8988T (cell line): Measurements from ENCODE around the gene ZBBX.

Source experiments
- DNase-seq: peaks from one replicate; pipeline ENCODE4 v3.0.0; 2011

ZBBX gene

DNA sequence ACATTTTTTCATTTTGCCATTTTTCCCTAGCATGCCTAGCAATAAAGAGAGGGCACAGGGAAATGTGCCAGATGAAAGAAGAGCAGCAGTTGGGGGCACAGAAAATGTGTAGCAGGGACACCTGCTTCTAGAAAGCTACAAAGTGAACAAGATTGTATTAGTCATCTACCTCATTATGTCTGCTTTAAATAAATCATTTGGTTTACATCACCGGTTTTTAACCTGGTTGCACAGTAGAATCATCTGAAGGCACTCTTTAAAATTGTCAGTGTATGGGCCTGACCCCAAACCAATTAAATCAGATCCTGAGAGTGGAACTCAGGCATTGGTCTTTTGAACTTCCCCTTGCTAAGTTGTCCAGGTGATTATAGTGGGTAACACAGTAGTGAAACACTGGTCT, 73.8 kb downstream of the ZBBX start:
- no peak for DNase-seq

DNA sequence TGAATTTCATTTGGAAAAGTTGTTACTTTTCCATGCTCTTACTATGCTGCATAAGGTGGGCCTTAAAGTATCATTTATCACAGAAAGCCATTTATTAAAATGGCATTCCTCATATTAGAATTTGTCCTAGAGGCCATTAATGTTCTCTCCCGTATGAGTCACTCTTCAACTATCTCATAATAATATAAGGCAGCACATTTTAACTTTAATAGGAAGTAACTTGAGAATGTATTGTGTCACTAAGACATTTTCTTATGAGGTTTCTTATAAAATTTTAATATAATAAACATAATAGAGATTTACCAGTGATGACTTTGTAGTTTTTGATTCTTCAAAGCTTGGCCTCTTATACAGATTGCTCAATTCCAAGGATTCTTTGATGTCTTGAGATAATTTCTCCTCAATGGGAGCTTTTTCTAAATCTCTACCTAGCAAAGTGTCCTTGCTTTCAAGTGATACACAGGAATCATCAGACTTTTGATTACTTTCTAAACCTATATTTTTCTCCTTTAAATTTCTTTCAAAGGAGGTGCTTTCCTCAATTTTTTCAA, 74.7 kb downstream of the ZBBX start:
- no peak for DNase-seq

DNA sequence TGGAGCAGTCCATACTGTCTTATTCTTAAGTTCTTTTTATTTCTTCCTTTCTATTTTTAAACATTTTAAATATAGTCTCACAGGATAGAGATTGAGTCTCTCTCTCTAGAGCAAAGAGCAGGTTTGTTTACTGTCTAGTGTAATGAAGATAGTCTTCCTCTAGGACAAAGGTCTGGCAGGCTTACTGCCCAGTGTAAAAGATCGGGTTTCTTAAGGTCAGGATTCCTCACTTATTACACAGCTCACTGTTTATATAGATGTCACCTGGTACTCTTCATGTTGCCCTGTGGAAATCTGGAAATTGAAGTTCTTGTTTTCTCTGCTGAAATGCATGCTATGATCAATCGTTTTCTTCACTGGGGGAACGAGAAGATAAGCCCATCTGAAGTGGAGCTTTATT, 76.0 kb downstream of the ZBBX start:
- no peak for DNase-seq

DNA sequence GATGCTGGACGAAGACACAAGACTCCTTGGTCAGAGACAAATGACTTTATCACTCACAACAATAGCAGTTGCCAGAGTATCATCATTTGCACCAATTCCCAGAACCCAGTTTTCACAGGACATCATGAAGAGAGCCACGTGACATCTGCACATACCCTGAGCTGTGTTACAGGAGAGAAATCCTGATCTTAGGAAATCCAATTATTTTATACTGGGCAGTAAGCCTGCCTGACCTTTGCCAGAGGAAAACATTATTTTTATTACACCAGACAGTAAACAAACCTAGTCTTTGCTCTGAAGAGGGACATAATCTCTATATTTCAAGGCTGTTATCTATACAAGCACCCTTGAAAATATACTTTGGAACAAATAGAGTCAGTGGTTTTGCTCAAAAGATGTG, 77.4 kb downstream of the ZBBX start:
- no peak for DNase-seq

DNA sequence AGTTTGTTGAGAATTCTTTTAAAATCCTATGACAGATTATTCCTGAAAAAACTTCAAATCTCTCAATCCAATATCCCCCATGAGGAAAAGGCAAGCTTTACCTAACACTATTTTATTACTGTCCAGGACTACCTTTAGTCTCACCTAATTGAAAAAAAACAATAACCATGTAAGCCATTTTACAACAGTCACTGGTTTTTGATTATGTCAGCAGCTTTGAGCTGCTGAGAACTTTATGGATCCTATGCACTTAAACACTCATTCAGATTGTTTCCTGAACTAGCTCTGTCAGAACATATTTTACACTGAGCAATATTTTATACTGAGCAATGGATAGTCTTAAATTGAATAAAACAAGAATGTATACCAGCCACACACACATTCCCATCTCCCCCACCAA, 79.9 kb downstream of the ZBBX start:
- DNase-seq = no peak

DNA sequence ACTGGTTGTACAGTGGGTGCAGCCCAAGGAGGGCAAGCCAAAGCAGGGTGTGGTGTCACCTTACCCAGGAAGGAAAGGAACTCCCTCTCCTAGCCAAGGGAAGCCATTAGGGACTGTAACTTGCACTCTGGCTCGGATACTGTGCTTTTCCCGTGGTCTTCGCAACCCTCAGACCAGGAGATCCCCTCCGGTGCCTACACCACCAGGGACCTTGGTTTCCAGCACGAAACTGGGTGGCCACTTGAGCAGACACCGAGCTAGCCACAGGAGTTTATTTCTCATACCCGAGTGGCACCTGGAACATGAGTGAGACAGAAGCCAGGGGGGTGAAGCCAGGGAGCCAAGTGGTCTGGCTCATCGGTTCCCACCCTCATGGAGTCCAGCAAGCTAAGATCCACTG, 90.7 kb downstream of the ZBBX start:
- no peak for DNase-seq

DNA sequence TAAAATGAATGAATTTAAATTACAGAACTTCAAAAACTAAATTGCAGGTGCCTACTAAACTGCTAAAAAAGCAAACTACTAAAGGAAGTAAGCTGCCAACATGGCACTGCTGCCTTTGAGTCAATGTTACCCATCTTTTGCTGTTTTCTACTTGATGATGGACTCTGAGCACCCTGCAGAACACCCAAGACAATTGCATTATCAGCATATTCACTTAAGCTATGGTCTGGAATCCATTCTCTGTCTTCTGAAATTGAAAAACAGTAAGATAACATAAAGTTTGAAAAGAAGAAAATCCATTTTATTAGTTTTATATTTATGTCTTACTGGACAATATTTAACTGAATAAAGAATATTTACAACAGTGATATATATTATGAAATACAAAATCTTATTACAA, 91.4 kb downstream of the ZBBX start:
- DNase-seq = no peak

DNA sequence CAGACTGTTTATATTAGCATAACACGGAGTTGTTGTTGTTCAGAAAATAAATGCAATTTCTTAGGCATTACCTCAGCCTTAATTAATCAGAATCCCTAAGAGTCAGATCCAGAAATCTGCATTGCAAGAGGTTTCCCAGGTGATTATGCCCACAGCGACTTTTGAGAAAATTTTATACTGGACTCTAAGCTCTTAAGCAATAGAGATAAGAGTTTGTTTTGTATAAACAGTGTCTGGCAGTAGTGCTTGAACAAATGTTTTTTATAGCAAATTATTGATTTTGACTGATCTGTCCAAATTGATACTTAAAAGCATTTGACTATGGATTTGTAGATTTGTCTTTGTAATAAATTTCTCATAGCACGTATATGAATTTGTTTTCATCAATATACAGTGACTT, 92.8 kb downstream of the ZBBX start:
- DNase-seq = no peak

DNA sequence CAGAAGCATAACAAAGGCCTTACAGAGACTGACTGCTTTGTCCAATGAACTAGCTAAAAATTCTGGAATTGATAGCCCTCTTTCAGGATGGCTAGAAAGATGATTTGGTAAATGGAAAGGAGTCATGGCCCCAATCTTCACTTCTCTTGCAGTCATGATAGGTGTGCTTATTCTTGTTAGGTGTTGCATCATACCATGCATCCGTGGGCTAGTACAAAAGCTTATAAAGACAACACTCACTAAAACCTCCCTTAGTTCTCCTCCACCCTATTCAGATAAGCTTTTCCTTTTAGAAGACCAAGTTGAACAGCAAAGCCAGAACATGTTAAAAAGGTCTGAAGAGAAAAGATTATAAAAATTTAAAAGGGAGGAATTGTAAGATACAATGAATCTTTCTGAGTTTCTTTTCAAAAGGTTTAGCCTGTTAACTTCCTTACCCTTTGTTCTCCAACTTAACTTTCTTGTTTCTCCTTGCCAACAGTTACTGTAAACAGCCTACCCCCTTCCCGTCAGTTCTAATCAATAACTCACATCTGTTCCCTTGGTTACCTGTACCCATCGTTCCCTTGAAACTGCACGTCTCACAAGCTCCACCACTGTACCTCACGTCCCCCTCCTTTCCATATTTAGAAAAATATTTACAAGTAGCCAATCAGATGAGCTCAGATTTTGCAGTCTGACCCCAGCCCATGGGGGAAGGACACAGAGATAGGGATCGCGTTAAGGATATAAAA, 105.8 kb downstream of the ZBBX start:
- DNase-seq = no peak

DNA sequence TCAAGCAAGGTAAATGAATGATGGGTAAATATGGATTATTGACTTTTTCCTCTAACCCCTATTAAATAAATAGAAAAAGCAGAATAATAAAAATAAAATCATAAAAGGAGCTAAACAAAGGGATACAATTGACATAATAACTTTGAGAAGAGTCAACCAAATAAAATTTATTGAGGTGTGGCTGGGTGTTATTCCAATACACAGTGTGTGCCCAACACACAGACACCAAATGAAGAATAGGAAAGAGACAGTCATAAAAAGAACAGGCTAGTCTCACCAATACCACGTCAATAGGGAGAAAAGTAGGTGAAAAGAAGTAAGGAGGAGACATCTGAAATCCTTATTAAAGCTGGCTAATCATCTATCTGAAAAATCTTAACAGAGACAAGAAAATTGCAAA, 127.1 kb downstream of the ZBBX start:
- DNase-seq = no peak

DNA sequence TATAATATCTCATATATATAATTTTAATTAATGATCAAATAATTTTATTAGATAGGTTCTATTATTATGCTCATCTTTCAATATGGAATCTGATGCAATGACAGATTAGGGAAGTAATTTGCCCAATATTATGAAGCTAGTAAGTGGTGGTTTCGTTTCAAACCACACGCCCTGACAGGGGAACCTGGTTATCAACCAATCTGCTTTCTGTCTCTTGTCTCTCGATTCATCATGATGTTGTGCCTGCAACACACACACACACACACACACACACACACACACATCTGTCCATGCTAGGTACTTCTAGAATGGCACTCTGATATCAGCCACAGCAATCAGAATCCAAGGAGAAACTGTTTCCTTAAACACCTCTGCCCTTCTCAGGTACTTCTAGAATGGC, 128.4 kb downstream of the ZBBX start:
- no peak for DNase-seq

DNA sequence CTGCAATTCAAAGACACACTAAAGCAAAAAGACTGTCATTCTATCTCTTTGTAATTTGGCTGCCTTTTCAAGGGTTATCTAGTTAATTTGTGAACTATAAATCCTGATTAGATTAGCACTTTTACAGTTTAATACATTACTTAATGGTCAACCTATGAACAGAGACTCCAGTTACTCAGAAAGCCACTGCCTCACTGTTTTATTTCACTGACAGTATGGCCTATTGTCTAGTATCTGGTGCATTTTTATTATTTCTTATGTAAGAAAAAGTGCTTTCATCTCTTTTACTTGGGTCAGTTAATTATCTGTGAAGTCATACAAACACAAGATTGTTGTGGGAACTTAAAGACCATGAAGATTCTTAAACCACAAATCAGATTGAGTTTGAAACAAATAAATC, 133.8 kb downstream of the ZBBX start:
- DNase-seq = no peak

DNA sequence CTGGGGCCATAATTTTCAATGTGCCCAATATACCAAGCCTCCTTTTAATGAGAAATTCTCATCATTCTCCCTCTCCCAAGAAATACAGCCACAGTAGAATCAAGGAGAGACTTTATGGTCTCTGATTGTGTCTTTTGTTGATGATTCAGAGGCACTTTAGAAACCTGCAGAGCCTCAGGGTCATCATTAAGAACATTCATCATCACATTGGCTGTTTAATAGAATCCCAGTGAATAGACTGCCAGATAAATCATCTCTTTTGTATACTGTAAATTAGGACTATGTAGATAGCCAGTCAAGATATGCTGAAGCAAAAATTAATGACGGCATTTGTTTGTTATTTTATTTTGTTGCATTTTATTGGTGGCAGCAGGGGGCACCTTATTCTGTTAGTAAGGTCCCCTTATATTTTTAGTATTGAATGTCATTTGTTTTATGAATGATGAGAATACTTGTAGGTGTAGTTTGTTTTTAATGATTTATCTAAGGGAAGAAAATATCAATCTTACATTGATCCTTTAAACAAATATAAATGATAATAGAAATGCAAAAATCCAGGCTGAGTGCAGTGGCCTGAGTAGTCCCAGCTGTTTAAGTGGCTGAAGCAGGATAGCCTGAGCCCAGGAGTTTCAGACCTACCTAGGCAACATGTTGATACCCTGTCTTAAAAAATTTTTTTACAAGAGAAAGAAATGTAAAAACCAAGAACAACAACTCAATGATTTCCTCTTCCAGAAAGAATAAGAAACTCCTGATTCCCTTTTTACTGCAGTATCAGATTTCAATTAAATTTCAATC, 138.8 kb downstream of the ZBBX start:
- no peak for DNase-seq

DNA sequence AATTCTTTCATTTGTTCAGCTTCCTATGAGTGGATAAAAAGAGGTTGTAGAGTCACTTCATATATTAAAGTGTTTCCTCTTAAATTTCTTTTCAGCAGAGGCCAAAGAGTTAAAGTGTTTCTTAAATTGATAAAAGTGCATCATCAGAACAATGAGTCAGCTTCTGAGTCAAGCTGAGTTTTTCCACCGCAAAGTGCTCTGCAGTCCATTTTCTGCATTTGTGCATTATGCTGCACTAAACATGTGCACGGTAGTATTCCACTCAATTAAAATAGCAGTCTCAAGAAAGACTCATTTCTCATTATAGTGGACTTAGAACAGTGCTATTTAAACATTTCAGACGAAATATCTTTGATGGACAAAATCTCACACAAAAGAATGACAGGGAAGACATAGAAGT, 152.0 kb downstream of the ZBBX start:
- no peak for DNase-seq

DNA sequence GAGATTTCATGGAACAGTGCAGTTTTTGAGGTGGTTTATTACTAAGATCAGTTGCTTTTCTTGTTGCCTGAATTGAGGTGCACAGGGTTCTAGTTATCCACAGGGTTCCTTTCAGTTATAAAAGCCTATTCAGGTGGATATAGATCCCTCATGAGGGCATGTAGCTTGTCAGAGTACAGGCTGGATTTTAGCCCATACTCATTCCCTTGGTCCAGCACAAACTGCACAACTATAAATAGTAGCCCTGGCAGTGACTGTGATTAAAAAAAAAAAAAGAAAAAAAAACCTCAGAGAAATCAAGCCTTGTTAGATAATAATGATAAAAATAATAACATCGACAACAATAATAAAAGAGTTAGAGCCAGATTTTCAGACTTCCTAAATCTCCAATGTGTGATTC, 154.3 kb downstream of the ZBBX start:
- no peak for DNase-seq

DNA sequence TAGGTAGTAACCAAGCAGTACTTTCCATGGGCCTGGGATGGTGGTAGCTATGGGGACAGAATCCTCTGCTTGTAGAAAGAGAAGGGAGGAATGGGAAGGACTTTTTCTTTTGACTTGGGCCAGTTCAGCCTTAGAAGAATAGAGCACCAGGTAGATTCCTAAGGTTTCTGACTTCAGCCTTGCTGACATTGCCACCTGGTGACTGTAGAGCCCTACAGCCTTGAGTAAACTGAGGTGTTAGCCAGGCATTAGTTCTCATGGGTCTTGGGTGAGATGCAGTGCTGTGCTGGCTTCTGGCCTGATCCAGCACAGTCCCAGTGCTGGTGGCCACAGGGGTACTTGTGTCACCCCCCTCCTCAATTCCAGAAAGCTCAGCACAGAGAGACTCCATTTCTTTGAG, 171.1 kb downstream of the ZBBX start:
- no peak for DNase-seq

DNA sequence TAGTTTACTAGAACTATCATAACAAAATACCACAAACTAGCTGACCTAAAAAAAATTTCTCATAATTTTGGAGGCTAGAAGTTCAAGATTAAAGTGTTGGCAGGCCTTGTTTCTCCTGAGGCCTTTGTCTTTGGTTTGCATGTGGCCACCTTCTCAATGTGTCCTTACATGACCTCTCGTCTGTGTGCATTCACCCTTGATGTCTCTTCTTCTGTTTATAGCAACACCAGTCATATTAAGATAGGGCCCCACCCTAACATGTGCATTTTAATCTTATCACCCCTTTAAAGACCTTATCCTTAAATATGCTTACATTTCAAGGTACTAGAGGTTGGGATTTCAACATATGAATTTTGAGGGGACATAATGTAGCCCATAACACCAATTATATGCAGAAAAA, 177.0 kb downstream of the ZBBX start:
- DNase-seq = no peak

DNA sequence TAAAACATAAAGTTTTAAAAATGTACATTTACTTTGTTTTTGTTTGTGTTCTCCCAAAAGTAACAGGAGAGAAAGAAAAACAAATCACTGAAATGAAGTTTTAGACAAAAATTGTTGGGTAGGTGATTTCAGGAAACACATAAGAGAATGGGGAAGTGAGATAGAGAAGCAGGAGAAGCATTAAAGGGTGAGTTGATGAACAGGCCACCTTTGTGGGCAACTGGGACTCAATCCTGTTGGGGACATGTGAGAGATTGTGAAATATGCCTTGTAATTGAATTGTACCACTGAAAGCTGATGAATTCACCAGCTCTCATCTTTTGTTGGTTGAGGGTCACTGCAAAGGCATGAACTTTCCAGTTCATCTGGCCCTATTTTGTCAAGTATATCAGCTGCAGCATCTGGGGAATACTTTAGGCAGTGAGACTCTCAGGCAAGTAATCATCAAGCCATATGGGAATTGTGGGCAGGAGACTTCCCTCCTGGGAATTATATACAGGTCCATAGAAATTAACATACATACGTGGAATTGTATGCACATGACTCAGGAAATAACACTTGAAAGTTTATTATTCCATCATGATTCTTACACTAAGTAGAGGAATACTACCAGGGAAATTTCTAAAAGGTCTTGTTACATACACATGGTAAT, 181.0 kb downstream of the ZBBX start:
- DNase-seq = no peak
